Stomach (tissue), 9 donors: ENCODE measurements around the gene TCEANC2. TPM values are rescaled to one million over a fixed set of nuclear protein-coding genes. Genes with fewer than 3 reads are reported as not detected.

Source experiments
- DNase-seq, 2 donors: peaks; one replicate each; pipeline versions ENCODE4 v3.0.0 to v3.0.0-alpha.2; 2013 to 2019
- H3K27ac ChIP-seq, 5 donors: fragments of 200-600 bp in 4 of 5; sonication (generic) in 4 of 5; one replicate each; pipeline ENCODE4 v1.5.1; 2013 to 2019; ENCODE audit warnings: mild to moderate bottlenecking in 1 of 5, moderate library complexity in 1 of 5
- H3K27me3 ChIP-seq, 3 donors: fragments of 200-600 bp; sonication (generic); one replicate each; pipeline ENCODE4 v1.5.1; 2017 to 2019; ENCODE audit warnings: mixed run types in 1 of 3
- H3K36me3 ChIP-seq, 4 donors: fragments of 200-600 bp; sonication (generic); 1 replicate in 3 of 4; 2 replicates in 1 of 4; pipeline ENCODE4 v1.5.1; 2016 to 2019
- H3K4me1 ChIP-seq, 4 donors: fragments of 200-600 bp; sonication (generic); one replicate each; pipeline ENCODE4 v1.5.1; 2016 to 2019
- H3K4me3 ChIP-seq, 4 donors: fragments of 200-600 bp; sonication (generic) in 3 of 4; one replicate each; pipeline ENCODE4 v1.5.1; 2016 to 2019; ENCODE audit warnings: mild to moderate bottlenecking in 1 of 4
- H3K9me3 ChIP-seq, 4 donors: fragments of 200-600 bp; sonication (generic); one replicate each; pipeline ENCODE4 v1.5.1; 2016 to 2019
- EP300 ChIP-seq: sonication (generic); formaldehyde crosslinking; IDR thresholded peaks from one replicate; pipeline ENCODE4 v1.6.1; 2017; ENCODE audit warnings: antibody characterized with exemption
- POLR2A ChIP-seq, 4 donors: fragments of 450-650 bp; IDR thresholded peaks; one replicate each; pipeline ENCODE4 v1.6.1; 2016; ENCODE audit warnings: antibody characterized with exemption in 4 of 4, control low read depth in 2 of 4, mild to moderate bottlenecking in 1 of 4, moderate library complexity in 1 of 4
- POLR2AphosphoS5 ChIP-seq, 3 donors: sonication (generic); formaldehyde crosslinking; IDR thresholded peaks; one replicate each; pipeline ENCODE4 v1.6.1; 2016; ENCODE audit warnings: antibody characterized with exemption in 3 of 3
- WGBS, 5 donors: extraction: QIAGEN DNeasy Blood & Tissue Kit in 3 of 5; methylation state at CpG; one replicate each; pipeline versions ENCODE4 v1.1.5 to v1.1.7; 2013 to 2018; 5-methylcytosine and 5-hydroxymethylcytosine counted together
- intact Hi-C: fragments of 100-400 bp; cut with DNase I; formaldehyde crosslinking; loops from one replicate; pipeline ENCODE4 v1.15.1; 2023; ENCODE audit warnings: low total_unique reads
- polyA plus RNA-seq, 3 donors: library from polyadenylated mRNA; stranded (reverse); fragments of 200-250 nt; gene quantifications; one replicate each; pipeline ENCODE4 v1.2.3, GENCODE V29; 2013
- total RNA-seq, 5 donors: library from RNA; depleted of rRNA; stranded (reverse); fragments of >200 nt; gene quantifications; one replicate each; pipeline versions ENCODE4 v1.1.0 to v1.2.3, GENCODE V29; 2014 to 2016
- TF ChIP-seq, protein P1 (sequence below), 7 experiments: fragments of 450-650 bp in 4 of 7; fragments of 200-600 bp in 3 of 7; sonication (generic) in 3 of 7; IDR thresholded peaks; one replicate each; pipeline ENCODE4 v1.5.1; 2016 to 2019; ENCODE audit warnings: antibody characterized with exemption in 7 of 7, control low read depth in 2 of 7, mild to moderate bottlenecking in 1 of 7
- donor health status: healthy with polysubstance abuse.
- donor health status: Bipolar disorder and iron deficiency.
- donor health status: healthy.

TCEANC2 gene
- total and polyA plus RNA-seq, 8 donors: 1.8 to 8.8 (median 2.4) TPM

GRCh38 chr1:54052431-54052933, 926 bp upstream of the TCEANC2 start:
- intact Hi-C loops: no loop called here

GRCh38 chr1:54053745-54054437, 483 bp downstream of the TCEANC2 start:
- intact Hi-C loops: no loop called here
- DNase-seq: peak in 1 of 2 donors; percentile 66
- no peaks in the 10 kb centered on the region for H3K9me3 ChIP-seq
- H3K4me3 ChIP-seq: peak overlapping the region; percentile 84 to 96 (median 90)
- 3 to 7% (median 4%) methylated on average over 19 to 21 of the region's 21 CpGs for WGBS, 5 donors
- no peaks in the 10 kb centered on the region for H3K27me3 ChIP-seq
- peaks cover 0 to 17% (median 2%) of the 10 kb centered on the region in 4 donors for H3K36me3 ChIP-seq
- TF ChIP-seq POLR2A (IDR thresholded peaks at IDR 0.05) (no peak), POLR2AphosphoS5 (IDR thresholded peaks at IDR 0.05) (no peak), EP300 (no peak)
- TF ChIP-seq, protein P1, sequence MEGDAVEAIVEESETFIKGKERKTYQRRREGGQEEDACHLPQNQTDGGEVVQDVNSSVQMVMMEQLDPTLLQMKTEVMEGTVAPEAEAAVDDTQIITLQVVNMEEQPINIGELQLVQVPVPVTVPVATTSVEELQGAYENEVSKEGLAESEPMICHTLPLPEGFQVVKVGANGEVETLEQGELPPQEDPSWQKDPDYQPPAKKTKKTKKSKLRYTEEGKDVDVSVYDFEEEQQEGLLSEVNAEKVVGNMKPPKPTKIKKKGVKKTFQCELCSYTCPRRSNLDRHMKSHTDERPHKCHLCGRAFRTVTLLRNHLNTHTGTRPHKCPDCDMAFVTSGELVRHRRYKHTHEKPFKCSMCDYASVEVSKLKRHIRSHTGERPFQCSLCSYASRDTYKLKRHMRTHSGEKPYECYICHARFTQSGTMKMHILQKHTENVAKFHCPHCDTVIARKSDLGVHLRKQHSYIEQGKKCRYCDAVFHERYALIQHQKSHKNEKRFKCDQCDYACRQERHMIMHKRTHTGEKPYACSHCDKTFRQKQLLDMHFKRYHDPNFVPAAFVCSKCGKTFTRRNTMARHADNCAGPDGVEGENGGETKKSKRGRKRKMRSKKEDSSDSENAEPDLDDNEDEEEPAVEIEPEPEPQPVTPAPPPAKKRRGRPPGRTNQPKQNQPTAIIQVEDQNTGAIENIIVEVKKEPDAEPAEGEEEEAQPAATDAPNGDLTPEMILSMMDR (IDR thresholded peaks at IDR 0.05): no peak
- H3K4me1 ChIP-seq: peaks cover 14 to 53% (median 43%) of the 10 kb centered on the region in 4 donors
- peak overlapping the region; percentile 66 to 100 (median 95) for H3K27ac ChIP-seq

More at GRCh38 chr1:54052431-54052933, 926 bp upstream of the TCEANC2 start:
- DNase-seq: peak; percentile 32 to 75
- Histone ChIP-seq H3K36me3 (peaks cover 0 to 9% (median 0%) of the 10 kb centered on the region in 4 donors), H3K4me1 (peaks cover 23 to 67% (median 56%) of the 10 kb centered on the region in 4 donors), H3K9me3 (no peaks in the 10 kb centered on the region), H3K4me3 (peak overlapping the region; percentile 84 to 96 (median 90)), H3K27me3 (no peaks in the 10 kb centered on the region), H3K27ac (peak overlapping the region; percentile 91 to 100 (median 95))
- TF ChIP-seq, protein P1 (IDR thresholded peaks at IDR 0.05): no peak
- no peak for TF ChIP-seq POLR2A (IDR thresholded peaks at IDR 0.05)
- no peak for TF ChIP-seq POLR2AphosphoS5 (IDR thresholded peaks at IDR 0.05)
- no peak for TF ChIP-seq EP300
- 0 to 1% (median 0%) methylated on average over 23 of the region's 23 CpGs for WGBS, 5 donors

DNA sequence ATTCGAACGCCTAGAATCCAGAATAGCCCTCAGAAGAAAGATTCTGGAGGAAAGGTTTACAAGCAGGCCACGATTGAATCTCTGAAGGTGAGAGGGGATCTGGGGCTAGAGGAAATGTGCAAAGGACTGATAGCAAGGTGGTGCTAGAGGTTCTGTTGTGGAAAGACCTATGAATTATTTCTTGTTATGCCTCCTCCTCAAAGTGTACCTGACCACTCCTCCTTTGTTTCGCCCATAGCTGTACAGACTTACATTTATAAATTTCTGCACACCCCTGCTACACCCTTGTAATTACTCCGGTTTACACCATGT, 986 bp downstream of the TCEANC2 start:
- H3K4me1 ChIP-seq: peaks cover 13 to 48% (median 38%) of the 10 kb centered on the region in 4 donors
- peak overlapping the region; percentile 84 to 96 (median 90) for H3K4me3 ChIP-seq
- H3K27ac ChIP-seq: peak overlapping the region in 3 of 5 donors; percentile 95 to 100 (median 95)
- WGBS, 5 donors: 19 to 44% (median 28%) methylated on average over 5 of the region's 5 CpGs
- peaks cover 0 to 17% (median 4%) of the 10 kb centered on the region in 4 donors for H3K36me3 ChIP-seq
- intact Hi-C loops: no loop called here
- H3K27me3 ChIP-seq: no peaks in the 10 kb centered on the region
- peak in 1 of 2 donors; percentile 34 for DNase-seq
- TF ChIP-seq, protein P1 (IDR thresholded peaks at IDR 0.05): no peak
- no peak for TF ChIP-seq POLR2AphosphoS5 (IDR thresholded peaks at IDR 0.05)
- no peak for TF ChIP-seq POLR2A (IDR thresholded peaks at IDR 0.05)
- TF ChIP-seq EP300: no peak
- no peaks in the 10 kb centered on the region for H3K9me3 ChIP-seq

- no peak overlapping the region for H3K27ac ChIP-seq
- no peaks in the 10 kb centered on the region for H3K4me1 ChIP-seq
- TF ChIP-seq POLR2A (IDR thresholded peaks at IDR 0.05) (no peak), EP300 (no peak), POLR2AphosphoS5 (IDR thresholded peaks at IDR 0.05) (no peak)
- TF ChIP-seq, protein P1 (IDR thresholded peaks at IDR 0.05): no peak
- WGBS, 5 donors: 68 to 84% (median 81%) methylated on average over 5 of the region's 5 CpGs
- H3K4me3 ChIP-seq: no peak overlapping the region
- H3K27me3 ChIP-seq: no peaks in the 10 kb centered on the region
- no peaks in the 10 kb centered on the region for H3K9me3 ChIP-seq
- H3K36me3 ChIP-seq: peaks cover 0 to 4% (median 0%) of the 10 kb centered on the region in 4 donors
- intact Hi-C loops: no loop called here
- DNase-seq: no peak
Observed at GRCh38 chr1:54064299-54064698, 10.9 kb downstream of the TCEANC2 start.
